ENCODE measurements around the gene TMEM185A. TPM values are rescaled to one million over a fixed set of nuclear protein-coding genes. Genes with fewer than 3 reads are reported as not detected.
"Not testable (repeated sequence)": the region's sequence is repeated elsewhere in the genome, so short reads cannot be mapped to it uniquely, and the experiment has no call there.

The TMEM185A gene
- total and polyA plus RNA-seq, 2 donors, result 10.1 to 16.0 TPM

GRCh38 chrX:149550454-149550853 lies 81.1 kb downstream of the TMEM185A start:
- not testable (repeated sequence) for H3K27me3 ChIP-seq (ENCODE audit: control insufficient read depth in 2 of 2, insufficient read depth in 1 of 2, low read length in 1 of 2); H3K4me1 ChIP-seq (ENCODE audit: control insufficient read depth in 2 of 2, insufficient read depth in 2 of 2, low read length in 2 of 2); H3K4me3 ChIP-seq (ENCODE audit: low read length in 2 of 2); H3K27ac ChIP-seq (ENCODE audit: low read depth in 1 of 2, low read length in 1 of 2); DNase-seq (ENCODE audit: low read depth in 6 of 9, low spot score in 9 of 9); H3K9me3 ChIP-seq (ENCODE audit: control insufficient read depth in 2 of 2, insufficient read depth in 1 of 2, low read length in 1 of 2); H3K36me3 ChIP-seq (ENCODE audit: control insufficient read depth in 2 of 2, insufficient read depth in 2 of 2, low read length in 1 of 2)
- WGBS, result 44% methylated on average over 1 of the region's 1 CpG

GRCh38 chrX:149549701-149550100 lies 81.9 kb downstream of the TMEM185A start, which contains the start of gene HSFX3:
HSFX3 (minus strand) TSS chrX:149549924; CDS start chrX:149549852, 72 bp downstream.
- not testable (repeated sequence) for H3K4me1 ChIP-seq (ENCODE audit: control insufficient read depth in 2 of 2, insufficient read depth in 2 of 2, low read length in 2 of 2); H3K4me3 ChIP-seq (ENCODE audit: low read length in 2 of 2); H3K36me3 ChIP-seq (ENCODE audit: control insufficient read depth in 2 of 2, insufficient read depth in 2 of 2, low read length in 1 of 2); H3K9me3 ChIP-seq (ENCODE audit: control insufficient read depth in 2 of 2, insufficient read depth in 1 of 2, low read length in 1 of 2); DNase-seq (ENCODE audit: low read depth in 6 of 9, low spot score in 9 of 9); H3K27ac ChIP-seq (ENCODE audit: low read depth in 1 of 2, low read length in 1 of 2); H3K27me3 ChIP-seq (ENCODE audit: control insufficient read depth in 2 of 2, insufficient read depth in 1 of 2, low read length in 1 of 2)
- WGBS, result 100% methylated on average over 1 of the region's 6 CpGs

- not testable (repeated sequence) for H3K27me3 ChIP-seq (ENCODE audit: control insufficient read depth in 2 of 2, insufficient read depth in 1 of 2, low read length in 1 of 2); H3K9me3 ChIP-seq (ENCODE audit: control insufficient read depth in 2 of 2, insufficient read depth in 1 of 2, low read length in 1 of 2); H3K27ac ChIP-seq (ENCODE audit: low read depth in 1 of 2, low read length in 1 of 2); DNase-seq (ENCODE audit: low read depth in 6 of 9, low spot score in 9 of 9); H3K4me3 ChIP-seq (ENCODE audit: low read length in 2 of 2); H3K36me3 ChIP-seq (ENCODE audit: control insufficient read depth in 2 of 2, insufficient read depth in 2 of 2, low read length in 1 of 2); H3K4me1 ChIP-seq (ENCODE audit: control insufficient read depth in 2 of 2, insufficient read depth in 2 of 2, low read length in 2 of 2)
- WGBS, result 100% methylated on average over 1 of the region's 3 CpGs
Measured at GRCh38 chrX:149547782-149548181, 83.8 kb downstream of the TMEM185A start.

- H3K9me3 ChIP-seq (ENCODE audit: control insufficient read depth in 2 of 2, insufficient read depth in 1 of 2, low read length in 1 of 2); H3K4me3 ChIP-seq (ENCODE audit: low read length in 2 of 2); H3K27ac ChIP-seq (ENCODE audit: low read depth in 1 of 2, low read length in 1 of 2); H3K27me3 ChIP-seq (ENCODE audit: control insufficient read depth in 2 of 2, insufficient read depth in 1 of 2, low read length in 1 of 2); H3K36me3 ChIP-seq (ENCODE audit: control insufficient read depth in 2 of 2, insufficient read depth in 2 of 2, low read length in 1 of 2); DNase-seq (ENCODE audit: low read depth in 6 of 9, low spot score in 9 of 9); H3K4me1 ChIP-seq (ENCODE audit: control insufficient read depth in 2 of 2, insufficient read depth in 2 of 2, low read length in 2 of 2): not testable (repeated sequence)
- WGBS, result 100% methylated on average over 1 of the region's 1 CpG
Measured at GRCh38 chrX:149546962-149547361, 84.6 kb downstream of the TMEM185A start.

Other genes with a start within 250 kb of the TMEM185A start
- 10.3 TPM for gene IDS, start 126.5 kb downstream of the TMEM185A start, total RNA-seq
- 33.5 TPM for gene IDS, start 126.5 kb downstream of the TMEM185A start, polyA plus RNA-seq
- gene EOLA1, start 90.8 kb downstream of the TMEM185A start, total RNA-seq, result 18.1 TPM
- 33.5 TPM for gene EOLA1, start 90.8 kb downstream of the TMEM185A start, polyA plus RNA-seq
- 0.28 TPM for gene HSFX3, start 81.9 kb downstream of the TMEM185A start, total RNA-seq
- 1.6 TPM for gene HSFX3, start 81.9 kb downstream of the TMEM185A start, polyA plus RNA-seq
- gene MAGEA9B, start 44.3 kb downstream of the TMEM185A start, total RNA-seq, result not detected
- gene MAGEA9B, start 44.3 kb downstream of the TMEM185A start, polyA plus RNA-seq, result 0.11 TPM
- 0.28 TPM for gene HSFX2, start 36.5 kb downstream of the TMEM185A start, total RNA-seq
- gene HSFX2, start 36.5 kb downstream of the TMEM185A start, polyA plus RNA-seq, result 1.1 TPM
- gene MAGEA11, start 80.3 kb upstream of the TMEM185A start, total RNA-seq, result 0.05 TPM
- 0.50 TPM for gene MAGEA11, start 80.3 kb upstream of the TMEM185A start, polyA plus RNA-seq
- gene HSFX1, start 142.3 kb upstream of the TMEM185A start, total RNA-seq, result 0.24 TPM
- gene HSFX1, start 142.3 kb upstream of the TMEM185A start, polyA plus RNA-seq, result 0.25 TPM
- not detected for gene MAGEA9, start 150.1 kb upstream of the TMEM185A start, total RNA-seq
- 0.02 TPM for gene MAGEA9, start 150.1 kb upstream of the TMEM185A start, polyA plus RNA-seq
- gene MAGEA8, start 249.4 kb upstream of the TMEM185A start, total RNA-seq, result not detected
- gene MAGEA8, start 249.4 kb upstream of the TMEM185A start, polyA plus RNA-seq, result 0.07 TPM